ENCODE data around the gene FER.

DNA sequence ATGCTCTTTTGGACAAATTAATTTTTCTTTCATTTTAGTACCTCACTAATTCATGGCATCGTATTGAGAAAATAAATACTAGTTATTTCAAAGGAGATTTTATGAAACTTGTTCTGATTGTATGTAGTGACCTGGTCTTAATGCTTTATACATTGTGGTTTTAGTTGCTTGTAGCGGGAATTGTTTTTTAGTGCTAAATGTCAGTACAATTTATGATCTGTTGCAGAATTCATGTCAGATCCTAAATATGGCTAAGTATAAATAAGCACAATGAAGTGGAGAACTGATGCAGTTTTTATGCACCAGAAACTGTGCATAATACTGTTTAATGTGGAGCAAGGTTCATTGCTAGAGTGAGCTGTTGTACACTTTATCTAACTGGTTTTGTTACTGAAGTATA, 353.3 kb downstream of the FER start:
- no peak for TF ChIP-seq CTCF (conservative IDR thresholded peaks at IDR 0.05)
- TF ChIP-seq ZFX (IDR thresholded peaks at IDR 0.05) = no peak
